ENCODE results near the gene HSPG2.
"Not testable (repeated sequence)": the region's sequence is repeated elsewhere in the genome, so short reads cannot be mapped to it uniquely, and the experiment has no call there.

Gene HSPG2

DNA sequence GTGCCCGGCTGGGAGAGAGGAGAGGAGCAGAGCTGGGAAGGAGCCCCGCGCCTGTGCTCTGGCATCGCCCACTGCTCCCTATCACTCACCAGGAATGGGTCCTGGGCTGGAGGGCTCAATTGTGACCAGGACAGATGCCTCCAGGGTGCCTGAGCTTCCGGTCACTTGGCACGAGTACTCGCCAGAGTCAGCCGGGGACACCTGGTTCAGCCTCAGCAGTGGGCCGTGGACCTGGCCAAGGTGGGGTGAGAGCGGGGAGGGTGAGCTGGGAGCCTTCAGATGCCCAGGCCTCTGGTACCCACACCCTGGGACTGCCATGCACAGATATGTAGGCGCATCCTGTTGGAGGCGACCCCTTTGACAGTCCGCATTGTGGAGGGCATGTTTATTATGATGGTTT is 93.9 kb downstream of the HSPG2 start:
- DNase-seq (ENCODE audit: low read depth): no peak

DNA sequence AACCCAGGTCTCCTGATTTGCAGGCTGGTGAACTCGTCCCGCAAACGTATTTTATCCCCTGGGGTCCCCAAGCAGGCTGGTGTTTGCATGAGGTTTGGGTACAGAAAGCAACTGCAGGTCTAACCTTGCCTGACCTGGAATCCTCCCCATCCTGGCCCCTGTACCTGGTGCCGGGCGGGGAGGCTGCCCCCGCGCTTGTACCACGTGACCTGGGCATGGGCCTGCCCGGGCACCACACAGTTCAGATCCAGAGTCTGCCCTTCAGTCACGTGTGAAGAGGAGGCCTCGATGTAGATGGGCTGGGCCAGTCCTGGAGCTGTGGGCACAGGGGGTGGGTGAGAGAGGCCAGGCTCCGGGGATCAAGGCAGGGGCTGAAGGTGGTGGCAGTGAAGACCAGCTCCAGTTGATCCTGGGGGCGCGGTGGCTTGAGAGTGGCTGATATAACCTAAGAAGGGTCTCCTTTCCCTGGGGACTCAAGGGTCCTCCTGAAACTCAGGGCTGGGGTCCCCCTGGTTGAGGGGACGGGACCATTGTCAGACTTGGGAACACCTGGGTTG is 94.4 kb downstream of the HSPG2 start:
- DNase-seq (ENCODE audit: low read depth): no peak

DNA sequence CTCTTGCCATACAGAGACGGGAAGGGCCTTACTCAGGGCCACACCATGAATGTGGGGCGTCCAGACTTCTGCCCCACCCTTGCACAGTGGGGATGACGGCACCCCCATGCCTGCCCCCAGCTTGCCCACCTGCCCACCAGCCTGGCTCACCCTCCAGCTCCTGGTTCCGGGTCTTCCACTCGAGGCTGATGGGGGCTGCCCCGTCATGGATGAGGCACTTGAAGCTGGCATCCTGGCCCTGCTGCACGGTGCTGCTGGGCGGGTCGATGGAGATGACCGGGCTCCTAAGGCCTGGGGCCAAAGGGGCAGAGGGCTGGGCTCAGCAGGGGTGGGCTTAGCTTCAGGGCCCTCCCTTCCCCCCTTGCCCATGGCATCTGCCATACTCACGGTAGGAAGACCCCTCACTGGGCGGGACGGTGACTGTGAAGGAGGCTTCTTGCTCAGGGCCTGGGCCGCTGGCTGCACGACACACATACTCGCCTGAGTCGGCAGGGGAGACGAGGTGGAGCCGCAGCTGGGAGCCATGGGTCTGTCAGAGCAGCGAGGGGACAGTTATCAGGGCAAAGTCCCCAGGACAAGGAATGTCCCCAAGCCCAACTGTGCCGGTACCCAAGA is 95.2 kb downstream of the HSPG2 start:
- no peak for DNase-seq (ENCODE audit: low read depth)

DNA sequence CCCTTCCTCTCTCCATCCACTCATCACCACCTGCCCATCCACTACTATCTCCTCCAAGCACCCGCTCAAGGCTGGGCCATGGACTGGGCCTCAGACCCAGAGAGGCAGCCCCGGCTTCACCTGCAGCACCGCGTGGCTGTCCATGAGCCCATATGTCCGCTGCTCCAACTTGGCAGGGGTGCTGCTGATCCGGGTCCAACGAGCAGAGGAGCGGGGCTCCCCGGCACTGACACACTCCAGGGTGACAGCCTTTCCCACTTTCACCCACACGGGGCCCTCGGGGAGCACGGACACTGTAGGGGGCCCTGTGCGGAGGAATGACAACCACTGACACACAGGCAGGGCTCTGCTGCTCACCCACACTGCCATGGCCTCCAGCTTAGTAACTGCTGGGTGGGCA is 96.1 kb downstream of the HSPG2 start:
- DNase-seq (ENCODE audit: low read depth): no peak

GRCh38 chr1:21839337-21840037 is 97.6 kb downstream of the HSPG2 start:
- DNase-seq (ENCODE audit: low read depth): no peak

- no peak for DNase-seq (ENCODE audit: low read depth)
Observed at GRCh38 chr1:21838359-21839157, 98.6 kb downstream of the HSPG2 start.

- DNase-seq (ENCODE audit: low read depth): no peak
Observed at GRCh38 chr1:21837476-21837875, 99.6 kb downstream of the HSPG2 start.

- no peak for DNase-seq (ENCODE audit: low read depth)
Observed at GRCh38 chr1:21836729-21837128, 100.4 kb downstream of the HSPG2 start.

GRCh38 chr1:21836010-21836409 is 101.1 kb downstream of the HSPG2 start:
- no peak for DNase-seq (ENCODE audit: low read depth)

GRCh38 chr1:21834666-21835065 is 102.4 kb downstream of the HSPG2 start:
- DNase-seq (ENCODE audit: low read depth): no peak

GRCh38 chr1:21834094-21834493 is 103.0 kb downstream of the HSPG2 start:
- no peak for DNase-seq (ENCODE audit: low read depth)

DNA sequence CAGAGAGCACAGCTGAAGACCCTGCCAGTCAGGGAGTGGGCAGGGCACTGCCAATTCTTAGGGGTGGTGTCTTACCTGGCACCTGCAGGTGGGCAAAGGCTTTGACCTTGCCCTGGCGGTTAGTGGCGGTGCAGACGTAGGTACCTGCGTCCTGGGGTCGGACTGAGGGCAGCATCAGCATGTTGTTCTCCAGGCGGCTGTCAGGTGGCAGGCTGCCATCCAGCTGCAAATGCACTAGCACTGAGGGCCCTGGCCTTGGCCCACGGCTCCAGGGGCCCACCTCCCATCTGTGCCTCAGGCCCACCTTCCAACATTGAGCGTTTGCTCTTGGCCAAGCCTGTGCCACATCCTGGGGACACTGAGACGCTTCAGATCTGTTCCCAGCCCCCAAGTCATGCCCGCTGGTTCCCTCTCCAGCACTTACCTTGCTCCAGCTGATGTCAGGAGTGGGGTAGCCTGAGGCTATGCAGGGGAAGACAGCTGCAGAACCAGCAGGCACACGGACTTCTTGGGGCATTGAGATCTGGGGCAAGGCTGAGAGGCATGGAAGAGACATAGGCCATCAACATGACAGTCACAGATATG is 103.6 kb downstream of the HSPG2 start:
- no peak for DNase-seq (ENCODE audit: low read depth)

GRCh38 chr1:21831454-21831970 is 105.6 kb downstream of the HSPG2 start:
- no peak for DNase-seq (ENCODE audit: low read depth)

GRCh38 chr1:21830792-21831453 is 106.2 kb downstream of the HSPG2 start:
- no peak for DNase-seq (ENCODE audit: low read depth)

- no peak for DNase-seq (ENCODE audit: low read depth)
Observed at GRCh38 chr1:21829294-21829693, 107.8 kb downstream of the HSPG2 start.

GRCh38 chr1:21828506-21829210 is 108.5 kb downstream of the HSPG2 start:
- no peak for DNase-seq (ENCODE audit: low read depth)

DNA sequence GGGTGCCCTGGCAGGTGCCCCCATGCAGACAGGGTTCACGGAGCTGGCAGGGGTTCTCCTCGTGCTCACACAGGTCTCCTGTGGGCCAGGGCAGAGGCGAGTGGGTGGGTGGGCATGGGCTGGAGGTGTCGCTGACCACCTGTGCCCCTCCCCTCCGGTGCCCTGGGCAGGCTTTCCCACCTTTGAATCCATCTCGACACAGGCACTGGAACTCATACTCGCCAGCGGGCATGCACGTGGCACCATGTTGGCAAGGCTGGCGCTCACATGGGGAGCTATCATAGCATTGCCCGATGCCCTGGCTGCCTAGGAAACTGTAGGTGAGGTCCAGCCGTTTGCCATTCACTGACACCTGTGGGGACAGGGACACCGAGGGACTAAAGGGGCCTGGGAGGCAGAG is 109.0 kb downstream of the HSPG2 start:
- no peak for DNase-seq (ENCODE audit: low read depth)

- DNase-seq (ENCODE audit: low read depth): no peak
Observed at GRCh38 chr1:21827141-21827679, 109.9 kb downstream of the HSPG2 start.

DNA sequence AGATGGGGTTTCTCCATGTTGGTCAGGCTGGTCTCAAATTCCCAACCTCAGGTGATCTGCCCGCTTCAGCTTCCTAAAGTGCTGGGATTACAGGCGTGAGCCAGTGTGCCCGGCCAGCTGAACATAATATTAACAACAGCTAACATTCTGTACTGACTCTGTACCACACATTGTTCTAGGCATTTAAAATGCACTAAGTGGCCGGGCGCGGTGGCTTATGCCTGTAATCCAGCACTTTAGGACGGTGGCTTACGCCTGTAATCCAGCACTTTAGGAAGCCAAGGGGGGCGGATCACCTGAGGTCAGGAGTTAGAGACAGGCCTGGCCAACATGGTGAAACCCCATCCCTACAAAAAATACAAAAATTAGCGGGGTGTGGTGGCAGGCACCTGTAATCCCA is 110.4 kb downstream of the HSPG2 start:
- DNase-seq (ENCODE audit: low read depth): not testable (repeated sequence)

- no peak for DNase-seq (ENCODE audit: low read depth)
Observed at GRCh38 chr1:21825393-21825792, 111.7 kb downstream of the HSPG2 start.

- DNase-seq (ENCODE audit: low read depth): no peak
Observed at GRCh38 chr1:21824926-21825325, 112.2 kb downstream of the HSPG2 start.

All from fibroblast of the conjunctiva (primary cell).